Measurements from ENCODE around the gene ADAMTS12.

GRCh38 chr5:33530183-33531036 is 361.4 kb downstream of the ADAMTS12 start:
- TF ChIP-seq TAF1 (conservative IDR thresholded peaks at IDR 0.05): no peak
- TF ChIP-seq YY1 (IDR thresholded peaks at IDR 0.05): no peak
- TF ChIP-seq FOXA1 (IDR thresholded peaks at IDR 0.05): no peak

Data from liver (tissue), 2 donors.